Ishikawa (cell line): Measurements from ENCODE around the gene ST6GALNAC4.

ENCODE experiments used
- CEBPB ChIP-seq: IDR thresholded peaks from 2 replicates; pipeline ENCODE4 v1.6.1; 2012
- CREB1 ChIP-seq: IDR thresholded peaks from 2 replicates; pipeline ENCODE4 v1.6.1; 2012; ENCODE audit warnings: low read depth
- EGR1 ChIP-seq: IDR thresholded peaks from 2 replicates; pipeline ENCODE4 v1.6.1; 2012
- EP300 ChIP-seq: IDR thresholded peaks from 2 replicates; pipeline ENCODE4 v1.6.1; 2012; ENCODE audit warnings: borderline replicate concordance
- FOXM1 ChIP-seq: IDR thresholded peaks from 2 replicates; pipeline ENCODE4 v1.6.1; 2012; ENCODE audit warnings: low read depth, borderline replicate concordance
- NFIC ChIP-seq: IDR thresholded peaks from 2 replicates; pipeline ENCODE4 v1.6.1; 2012
- RAD21 ChIP-seq: IDR thresholded peaks from 2 replicates; pipeline ENCODE4 v1.6.1; 2012; ENCODE audit warnings: low read depth
- TAF1 ChIP-seq: IDR thresholded peaks from 2 replicates; pipeline ENCODE4 v1.6.1; 2012; ENCODE audit warnings: low read depth, mild to moderate bottlenecking
- TCF12 ChIP-seq: IDR thresholded peaks from 2 replicates; pipeline ENCODE4 v1.6.1; 2012; ENCODE audit warnings: low read depth
- TEAD4 ChIP-seq: IDR thresholded peaks from 2 replicates; pipeline ENCODE4 v1.6.1; 2012
- YY1 ChIP-seq: IDR thresholded peaks from 2 replicates; pipeline ENCODE4 v1.6.1; 2012; ENCODE audit warnings: low read depth
- ZBTB7A ChIP-seq: IDR thresholded peaks from 2 replicates; pipeline ENCODE4 v1.6.1; 2012; ENCODE audit warnings: low read depth
- TF ChIP-seq, protein P1 (sequence below): IDR thresholded peaks from 2 replicates; pipeline ENCODE4 v1.6.1; 2012
- TF ChIP-seq, protein P2 (sequence below): IDR thresholded peaks from 2 replicates; pipeline ENCODE4 v1.6.1; 2012
- TF ChIP-seq, protein P3 (sequence below): IDR thresholded peaks from 2 replicates; pipeline ENCODE4 v1.6.1; 2012; ENCODE audit warnings: low read depth, mild to moderate bottlenecking

Gene ST6GALNAC4

DNA sequence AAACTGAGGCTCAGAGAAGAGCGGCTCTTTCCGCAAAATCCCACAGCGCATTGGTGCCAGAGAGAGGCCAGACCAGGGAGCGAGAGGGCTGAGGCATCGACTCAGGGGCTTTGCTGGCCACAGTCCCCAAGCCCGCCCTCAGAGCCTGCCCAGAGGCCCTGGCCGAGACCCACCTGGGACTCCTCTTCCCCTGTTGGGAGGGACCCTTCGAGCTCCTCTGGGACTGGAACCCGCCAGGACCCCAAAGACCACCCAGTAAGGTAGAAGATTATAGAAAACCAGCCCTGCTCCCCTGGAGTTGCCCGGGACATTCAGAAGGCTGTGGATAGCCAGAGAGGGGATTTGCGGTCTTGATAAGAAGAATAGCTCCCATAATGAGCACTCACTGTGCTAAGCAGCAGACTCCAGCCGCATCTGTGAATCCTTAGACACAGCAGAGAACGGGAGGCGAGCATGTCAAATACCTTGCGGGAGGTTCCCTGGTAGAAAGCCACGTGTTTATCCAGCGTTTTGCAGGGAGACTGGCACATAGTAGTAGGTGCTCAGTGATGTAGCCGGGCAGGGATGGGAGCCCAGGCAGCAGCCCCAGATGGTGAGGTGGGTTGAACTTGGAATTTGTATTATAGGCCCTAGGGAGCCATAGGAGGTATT, 38.7 kb downstream of the ST6GALNAC4 start:
- TF ChIP-seq FOXM1 (no peak), NFIC (no peak), TCF12 (no peak)
- TF ChIP-seq, protein P1, sequence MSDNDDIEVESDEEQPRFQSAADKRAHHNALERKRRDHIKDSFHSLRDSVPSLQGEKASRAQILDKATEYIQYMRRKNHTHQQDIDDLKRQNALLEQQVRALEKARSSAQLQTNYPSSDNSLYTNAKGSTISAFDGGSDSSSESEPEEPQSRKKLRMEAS = no peak

DNA sequence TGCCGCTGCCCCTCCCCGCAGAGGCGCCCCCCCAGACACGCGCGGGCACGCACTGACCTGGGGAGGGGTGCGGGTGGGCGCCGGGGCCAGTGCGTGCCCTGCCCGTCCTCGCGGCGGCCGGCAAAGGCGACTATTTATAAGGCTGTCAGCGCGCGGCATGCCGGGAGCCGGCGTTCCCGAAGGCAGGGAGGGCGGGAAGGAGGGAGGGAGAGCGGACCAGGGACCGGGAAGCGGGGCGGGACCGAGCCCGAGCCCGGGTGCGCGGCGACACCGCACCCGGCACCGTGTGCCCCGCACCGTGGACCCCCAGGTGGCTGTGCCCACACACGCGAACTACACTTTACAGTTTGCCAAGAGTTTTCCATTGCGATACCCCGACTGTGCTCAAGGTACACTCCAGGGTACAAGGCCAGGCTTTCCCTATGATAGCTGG, 39.3 kb downstream of the ST6GALNAC4 start, which contains the start of gene AK1:
Gene AK1, minus strand, starts transcription at position 110 of the 433 bp plus-strand sequence. CDS start 3,058 bp downstream, outside the sequence.
- TF ChIP-seq CEBPB (no peak), EP300 (no peak), TEAD4 (peak; percentile 35; the same call in 1 of the 2 replicates), ZBTB7A (no peak; the same call in 1 of the 2 replicates), TCF12 (no peak), NFIC (no peak), YY1 (no peak), TAF1 (peak; percentile 41; the same call in 1 of the 2 replicates)
- TF ChIP-seq, protein P2, sequence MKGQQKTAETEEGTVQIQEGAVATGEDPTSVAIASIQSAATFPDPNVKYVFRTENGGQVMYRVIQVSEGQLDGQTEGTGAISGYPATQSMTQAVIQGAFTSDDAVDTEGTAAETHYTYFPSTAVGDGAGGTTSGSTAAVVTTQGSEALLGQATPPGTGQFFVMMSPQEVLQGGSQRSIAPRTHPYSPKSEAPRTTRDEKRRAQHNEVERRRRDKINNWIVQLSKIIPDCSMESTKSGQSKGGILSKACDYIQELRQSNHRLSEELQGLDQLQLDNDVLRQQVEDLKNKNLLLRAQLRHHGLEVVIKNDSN = no peak
- TF ChIP-seq, protein P1 = peak; percentile 79

DNA sequence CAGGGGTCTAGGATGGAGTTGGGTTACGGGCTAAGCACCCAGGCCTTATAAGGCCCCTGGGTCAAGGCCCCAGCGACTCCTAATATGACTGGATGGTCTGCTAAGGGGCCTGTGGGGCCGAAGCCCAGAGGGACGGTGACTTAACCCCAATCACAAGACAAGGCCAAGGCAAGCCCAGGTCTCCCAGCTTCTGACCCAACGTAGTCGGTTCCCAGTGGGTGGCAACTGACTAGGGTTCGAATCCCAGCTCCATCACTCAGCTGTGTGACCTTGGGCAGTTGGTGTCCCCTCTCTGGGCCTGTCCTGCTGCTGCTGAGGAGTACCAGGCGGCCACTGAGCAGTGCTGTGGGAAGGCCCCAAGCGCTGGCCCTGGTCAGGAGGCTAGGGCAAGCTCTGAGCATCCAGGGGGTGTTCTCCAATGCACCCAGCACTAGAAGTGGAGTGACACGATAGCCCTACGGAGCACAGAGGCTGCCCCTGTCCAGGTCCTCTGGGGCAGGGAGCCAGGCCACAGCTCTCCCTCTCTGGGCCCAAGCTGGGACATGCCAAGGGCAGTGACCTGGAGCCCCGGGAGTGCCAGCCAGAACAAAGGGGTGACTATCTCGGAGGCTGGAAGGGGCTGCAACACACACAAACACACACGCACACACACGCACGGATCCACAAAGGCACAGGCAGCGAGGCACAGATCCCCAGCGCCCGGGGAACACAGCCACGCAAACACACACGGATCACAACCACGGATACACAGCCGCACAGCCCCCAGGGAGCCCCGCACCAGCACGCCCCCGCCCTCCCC, 39.9 kb downstream of the ST6GALNAC4 start:
- TF ChIP-seq, protein P1 = no peak
- TF ChIP-seq RAD21 (no peak), CREB1 (no peak), NFIC (no peak), EGR1 (no peak), CEBPB (no peak), TEAD4 (no peak), ZBTB7A (no peak), TAF1 (no peak), YY1 (no peak), FOXM1 (no peak), EP300 (no peak), TCF12 (no peak)
- TF ChIP-seq, protein P2 = no peak
- TF ChIP-seq, protein P3, sequence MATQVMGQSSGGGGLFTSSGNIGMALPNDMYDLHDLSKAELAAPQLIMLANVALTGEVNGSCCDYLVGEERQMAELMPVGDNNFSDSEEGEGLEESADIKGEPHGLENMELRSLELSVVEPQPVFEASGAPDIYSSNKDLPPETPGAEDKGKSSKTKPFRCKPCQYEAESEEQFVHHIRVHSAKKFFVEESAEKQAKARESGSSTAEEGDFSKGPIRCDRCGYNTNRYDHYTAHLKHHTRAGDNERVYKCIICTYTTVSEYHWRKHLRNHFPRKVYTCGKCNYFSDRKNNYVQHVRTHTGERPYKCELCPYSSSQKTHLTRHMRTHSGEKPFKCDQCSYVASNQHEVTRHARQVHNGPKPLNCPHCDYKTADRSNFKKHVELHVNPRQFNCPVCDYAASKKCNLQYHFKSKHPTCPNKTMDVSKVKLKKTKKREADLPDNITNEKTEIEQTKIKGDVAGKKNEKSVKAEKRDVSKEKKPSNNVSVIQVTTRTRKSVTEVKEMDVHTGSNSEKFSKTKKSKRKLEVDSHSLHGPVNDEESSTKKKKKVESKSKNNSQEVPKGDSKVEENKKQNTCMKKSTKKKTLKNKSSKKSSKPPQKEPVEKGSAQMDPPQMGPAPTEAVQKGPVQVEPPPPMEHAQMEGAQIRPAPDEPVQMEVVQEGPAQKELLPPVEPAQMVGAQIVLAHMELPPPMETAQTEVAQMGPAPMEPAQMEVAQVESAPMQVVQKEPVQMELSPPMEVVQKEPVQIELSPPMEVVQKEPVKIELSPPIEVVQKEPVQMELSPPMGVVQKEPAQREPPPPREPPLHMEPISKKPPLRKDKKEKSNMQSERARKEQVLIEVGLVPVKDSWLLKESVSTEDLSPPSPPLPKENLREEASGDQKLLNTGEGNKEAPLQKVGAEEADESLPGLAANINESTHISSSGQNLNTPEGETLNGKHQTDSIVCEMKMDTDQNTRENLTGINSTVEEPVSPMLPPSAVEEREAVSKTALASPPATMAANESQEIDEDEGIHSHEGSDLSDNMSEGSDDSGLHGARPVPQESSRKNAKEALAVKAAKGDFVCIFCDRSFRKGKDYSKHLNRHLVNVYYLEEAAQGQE = no peak

DNA sequence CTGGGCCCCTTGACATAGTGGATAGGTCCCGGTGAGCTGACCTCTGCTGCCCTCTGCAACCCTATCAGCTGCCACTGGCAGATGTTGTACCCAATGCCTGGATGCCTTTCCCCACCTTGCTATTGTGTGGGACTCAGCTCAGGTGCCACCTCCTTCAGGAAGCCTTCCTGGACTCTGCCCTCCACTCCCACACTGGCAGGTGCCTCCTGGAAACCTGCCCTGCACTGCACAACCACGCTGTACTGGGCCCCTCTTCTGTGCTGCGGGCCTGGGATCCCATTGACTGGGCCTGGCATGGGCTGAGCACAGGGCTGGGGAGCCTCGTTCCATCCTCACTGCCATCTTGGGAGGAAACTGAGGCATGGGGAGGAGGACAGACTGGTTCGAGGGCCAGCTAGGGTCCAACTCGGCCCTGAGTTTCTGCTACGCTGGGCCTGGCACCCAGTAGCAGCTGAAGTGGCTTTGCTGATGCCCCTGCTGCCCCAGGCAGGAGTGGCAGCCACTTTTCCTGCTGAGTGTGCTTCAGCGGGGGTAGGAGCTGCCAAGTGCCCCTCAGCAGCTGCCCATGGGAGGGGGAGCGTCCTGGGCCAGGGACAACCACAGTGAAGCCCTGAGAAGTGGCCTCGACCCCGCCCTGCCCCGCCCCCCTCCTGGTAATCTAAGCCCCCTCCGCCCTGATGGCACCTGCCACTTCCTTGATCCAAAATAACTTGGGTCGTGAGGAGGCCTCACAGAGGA, 40.6 kb downstream of the ST6GALNAC4 start:
- TF ChIP-seq EP300 = no peak
- TF ChIP-seq, protein P2 = no peak
- TF ChIP-seq, protein P1 = no peak
- TF ChIP-seq EGR1 = no peak
- TF ChIP-seq NFIC = no peak
- TF ChIP-seq CEBPB = no peak
- TF ChIP-seq, protein P3 = no peak
- TF ChIP-seq TEAD4 = no peak
- no peak for TF ChIP-seq YY1
- no peak for TF ChIP-seq ZBTB7A
- TF ChIP-seq TCF12 = no peak
- no peak for TF ChIP-seq RAD21
- TF ChIP-seq FOXM1 = no peak
- TF ChIP-seq TAF1 = no peak
- TF ChIP-seq CREB1 = no peak
